SK-N-SH (cell line): Measurements from ENCODE around the gene KLHDC9. TPM values are rescaled to one million over a fixed set of nuclear protein-coding genes. Genes with fewer than 3 reads are reported as not detected.

ENCODE experiments used
- CTCF ChIA-PET: fragments of 300-600, 350-600 bp; formaldehyde crosslinking; extraction: SDS; loops from one replicate; lab custom pipeline; 2021; lab: Yijun Ruan, JAX
- POLR2A ChIA-PET: fragments of 350-600 bp; sonication (Branson Sonifier 250); formaldehyde crosslinking; extraction: SDS; loops from one replicate; lab custom pipeline; 2020; ENCODE audit warnings: antibody characterized with exemption, inconsistent platforms; lab: Yijun Ruan, JAX
- DNase-seq: peaks from one replicate; pipeline ENCODE4 v3.0.0; 2012
- H2AFZ ChIP-seq: fragments of 200-600 bp; sonication (generic); 2 replicates; pipeline ENCODE4 v1.8.1; 2016; ENCODE audit warnings: antibody characterized with exemption, mild to moderate bottlenecking, low read depth
- H3F3A ChIP-seq: fragments of 200-600 bp; sonication (generic); replicated peaks from 2 replicates; pipeline ENCODE3; 2016; ENCODE audit warnings: antibody characterized with exemption, mild to moderate bottlenecking; ENCODE audit not compliant: insufficient read depth
- H3K27ac ChIP-seq, 2 experiments: fragments of 200-500 bp in 1 of 2; fragments of 200-600 bp in 1 of 2; sonication (Bioruptor generic) in 1 of 2; sonication (generic), shearing (Covaris generic) in 1 of 2; 2 replicates each; pipeline versions ENCODE4 v1.5.1 to v1.6.1; 2014 to 2016; ENCODE audit warnings: low read depth in 2 of 2, inconsistent platforms in 1 of 2, low read length in 1 of 2, mild to moderate bottlenecking in 1 of 2, mixed read lengths in 1 of 2
- H3K27me3 ChIP-seq: fragments of 200-600 bp; sonication (generic), shearing (Covaris generic); 2 replicates; pipeline ENCODE4 v1.6.1; 2016; ENCODE audit warnings: mixed run types; ENCODE audit not compliant: insufficient read depth
- H3K36me3 ChIP-seq, 2 experiments: fragments of 200-500 bp in 1 of 2; fragments of 200-600 bp in 1 of 2; sonication (Bioruptor generic) in 1 of 2; sonication (generic) in 1 of 2; replicated peaks in 1 of 2; 2 replicates each; pipeline versions ENCODE3 to v1.5.1; 2014 to 2016; ENCODE audit warnings: low read length in 1 of 2, mild to moderate bottlenecking in 1 of 2; ENCODE audit not compliant: insufficient read depth in 2 of 2, control insufficient read depth in 1 of 2
- H3K4me1 ChIP-seq, 2 experiments: fragments of 200-500 bp in 1 of 2; fragments of 200-600 bp in 1 of 2; sonication (Bioruptor generic) in 1 of 2; sonication (generic), shearing (Covaris generic) in 1 of 2; 2 replicates each; pipeline versions ENCODE4 v1.5.1 to v1.6.1; 2014 to 2016; ENCODE audit warnings: low read depth in 1 of 2, low read length in 1 of 2, mixed run types in 1 of 2; ENCODE audit not compliant: insufficient read depth in 2 of 2, control insufficient read depth in 1 of 2
- H3K4me2 ChIP-seq: fragments of 200-600 bp; sonication (generic), shearing (Covaris generic); 2 replicates; pipeline ENCODE4 v1.6.1; 2017; ENCODE audit warnings: mixed run types
- H3K4me3 ChIP-seq, 2 experiments: fragments of 200-500 bp in 1 of 2; fragments of 200-600 bp in 1 of 2; sonication (Bioruptor generic) in 1 of 2; sonication (generic), shearing (Covaris generic) in 1 of 2; 2 replicates each; pipeline versions ENCODE4 v1.5.1 to v1.8.1; 2014 to 2016; ENCODE audit warnings: low read depth in 2 of 2, inconsistent platforms in 1 of 2, low read length in 1 of 2, mild to moderate bottlenecking in 1 of 2, mixed read lengths in 1 of 2, moderate library complexity in 1 of 2
- H3K79me2 ChIP-seq: fragments of 200-600 bp; sonication (generic); 2 replicates; pipeline ENCODE4 v1.8.1; 2017; ENCODE audit warnings: mild to moderate bottlenecking; ENCODE audit not compliant: insufficient read depth
- H3K9ac ChIP-seq: fragments of 200-600 bp; sonication (generic); 2 replicates; pipeline ENCODE4 v1.6.1; 2017; ENCODE audit warnings: mixed run types
- H3K9me2 ChIP-seq: fragments of 200-600 bp; sonication (generic); 2 replicates; pipeline ENCODE4 v1.6.1; 2017; ENCODE audit warnings: mixed run types
- H3K9me3 ChIP-seq: fragments of 200-600 bp; sonication (generic); 2 replicates; pipeline ENCODE4 v1.6.1; 2017; ENCODE audit warnings: mixed run types, mild to moderate bottlenecking, moderate library complexity
- H4K20me1 ChIP-seq: fragments of 200-600 bp; sonication (generic); 2 replicates; pipeline ENCODE4 v1.6.1; 2017; ENCODE audit warnings: mild to moderate bottlenecking, mixed run types; ENCODE audit not compliant: insufficient read depth
- CHD2 ChIP-seq: fragments of 150-350 bp; IDR thresholded peaks from 2 replicates; pipeline ENCODE4 v1.6.1; 2018; ENCODE audit warnings: low read length; ENCODE audit not compliant: partially characterized antibody
- CTCF ChIP-seq: fragments of 200-600 bp; sonication (generic); IDR thresholded peaks from 2 replicates; pipeline ENCODE4 v1.6.1; 2017; ENCODE audit warnings: antibody characterized with exemption, mild to moderate bottlenecking, moderate library complexity
- EP300 ChIP-seq, 2 experiments: IDR thresholded peaks; 2 replicates each; pipeline versions ENCODE4 v1.4.0 to v1.6.1; 2012; ENCODE audit warnings: borderline replicate concordance in 1 of 2, low read depth in 1 of 2, low read length in 1 of 2
- EZH2phosphoT487 ChIP-seq: fragments of 200-600 bp; sonication (generic); IDR thresholded peaks from 2 replicates; pipeline ENCODE4 v1.6.1; 2017; ENCODE audit warnings: low read depth, mixed run types, mild to moderate bottlenecking, antibody characterized with exemption, moderate library complexity, borderline replicate concordance
- FOSL2 ChIP-seq: IDR thresholded peaks from 2 replicates; pipeline ENCODE4 v1.4.0; 2012; ENCODE audit warnings: low read depth, mild to moderate bottlenecking, moderate library complexity, borderline replicate concordance
- GABPA ChIP-seq: IDR thresholded peaks from 2 replicates; pipeline ENCODE4 v1.4.0; 2012; ENCODE audit warnings: low read depth, mild to moderate bottlenecking
- MXI1 ChIP-seq: IDR thresholded peaks from 2 replicates; pipeline ENCODE4 v1.6.1; 2012; ENCODE audit warnings: mild to moderate bottlenecking, low read depth, low read length, improper control_type of control experiment
- NFIC ChIP-seq: IDR thresholded peaks from 2 replicates; pipeline ENCODE4 v1.4.0; 2012; ENCODE audit warnings: borderline replicate concordance
- POLR2AphosphoS5 ChIP-seq: IDR thresholded peaks from 2 replicates; pipeline ENCODE4 v1.6.1; 2012; ENCODE audit warnings: low read depth, low read length
- RAD21 ChIP-seq: IDR thresholded peaks from 2 replicates; pipeline ENCODE4 v1.6.1; 2012; ENCODE audit warnings: mild to moderate bottlenecking, low read length
- REST ChIP-seq: IDR thresholded peaks from 2 replicates; pipeline ENCODE4 v1.6.1; 2012; ENCODE audit warnings: mild to moderate bottlenecking, low read depth, low read length, moderate library complexity
- USF2 ChIP-seq: fragments of 150-350 bp; IDR thresholded peaks from 2 replicates; pipeline ENCODE4 v1.6.1; 2017; ENCODE audit warnings: antibody characterized with exemption, low read length, low read depth, borderline replicate concordance
- YY1 ChIP-seq: IDR thresholded peaks from 2 replicates; pipeline ENCODE4 v1.4.0; 2012; ENCODE audit warnings: low read depth, mild to moderate bottlenecking
- WGBS: methylation state at CpG from one replicate; pipeline ENCODE4 v1.1.6; 2017; ENCODE audit warnings: low lambda C conversion rate; 5-methylcytosine and 5-hydroxymethylcytosine counted together
- polyA plus RNA-seq, 3 experiments: library from polyadenylated mRNA; depleted of rRNA; stranded (reverse); fragments of >200 nt; gene quantifications; 2 replicates each; pipeline ENCODE4 v1.2.3, GENCODE V29; 2012
- TF ChIP-seq, protein P1 (sequence below): IDR thresholded peaks from 2 replicates; pipeline ENCODE4 v1.4.0; 2012; ENCODE audit warnings: low read depth, borderline replicate concordance
- TF ChIP-seq, protein P2 (sequence below): IDR thresholded peaks from 2 replicates; pipeline ENCODE4 v1.4.0; 2012; ENCODE audit warnings: low read depth, borderline replicate concordance

KLHDC9 gene
- polyA plus RNA-seq, 1 of the 3 experiments (the other 2 are of a cell fraction): 4.7 TPM

DNA sequence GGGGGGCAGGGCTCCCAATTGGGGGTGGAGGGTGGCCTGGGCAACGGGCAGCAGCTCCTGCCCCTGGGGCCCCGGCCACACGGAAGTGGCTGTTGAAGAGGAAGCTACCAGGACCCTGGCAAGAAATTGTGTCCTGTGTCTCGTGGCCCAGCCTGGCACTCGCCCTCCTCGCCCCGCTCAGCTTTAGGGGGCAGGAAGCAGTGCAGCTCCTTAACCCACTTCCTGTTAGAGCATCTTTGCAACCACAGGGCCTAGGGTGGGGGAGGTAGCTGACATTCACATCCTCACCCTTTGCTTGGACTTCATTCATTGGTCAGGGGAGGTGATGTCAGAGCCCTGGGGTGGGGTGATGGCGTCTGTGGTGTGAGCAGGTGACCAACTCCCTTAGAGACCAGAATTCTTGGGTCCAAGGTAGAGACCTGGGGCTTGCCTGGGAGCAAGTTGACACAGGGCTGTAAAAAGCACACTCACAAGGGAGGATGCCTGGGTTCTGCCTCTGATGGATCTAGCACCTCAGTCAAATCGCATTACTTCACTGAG is 28.4 kb upstream of the KLHDC9 start, which contains the start of gene ARHGAP30:
TSS of gene ARHGAP30 (minus strand) at position 161 of the 540 bp plus-strand sequence. CDS start 267 bp downstream, outside the sequence.
- no peak for TF ChIP-seq RAD21
- TF ChIP-seq, protein P1, sequence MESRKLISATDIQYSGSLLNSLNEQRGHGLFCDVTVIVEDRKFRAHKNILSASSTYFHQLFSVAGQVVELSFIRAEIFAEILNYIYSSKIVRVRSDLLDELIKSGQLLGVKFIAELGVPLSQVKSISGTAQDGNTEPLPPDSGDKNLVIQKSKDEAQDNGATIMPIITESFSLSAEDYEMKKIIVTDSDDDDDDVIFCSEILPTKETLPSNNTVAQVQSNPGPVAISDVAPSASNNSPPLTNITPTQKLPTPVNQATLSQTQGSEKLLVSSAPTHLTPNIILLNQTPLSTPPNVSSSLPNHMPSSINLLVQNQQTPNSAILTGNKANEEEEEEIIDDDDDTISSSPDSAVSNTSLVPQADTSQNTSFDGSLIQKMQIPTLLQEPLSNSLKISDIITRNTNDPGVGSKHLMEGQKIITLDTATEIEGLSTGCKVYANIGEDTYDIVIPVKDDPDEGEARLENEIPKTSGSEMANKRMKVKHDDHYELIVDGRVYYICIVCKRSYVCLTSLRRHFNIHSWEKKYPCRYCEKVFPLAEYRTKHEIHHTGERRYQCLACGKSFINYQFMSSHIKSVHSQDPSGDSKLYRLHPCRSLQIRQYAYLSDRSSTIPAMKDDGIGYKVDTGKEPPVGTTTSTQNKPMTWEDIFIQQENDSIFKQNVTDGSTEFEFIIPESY: no peak
- TF ChIP-seq EP300 (IDR thresholded peaks at IDR 0.05; ENCODE audit: borderline replicate concordance in 1 of 2, low read depth in 1 of 2, low read length in 1 of 2): no peak
- no peak for TF ChIP-seq MXI1
- no peak for TF ChIP-seq CHD2
- TF ChIP-seq USF2: no peak
- no peak for TF ChIP-seq FOSL2
- no peak for TF ChIP-seq CTCF
- no peak for TF ChIP-seq EZH2phosphoT487
- TF ChIP-seq REST: no peak
- TF ChIP-seq POLR2AphosphoS5: no peak
- no peak for TF ChIP-seq GABPA
- no peak for TF ChIP-seq YY1
- TF ChIP-seq, protein P2, sequence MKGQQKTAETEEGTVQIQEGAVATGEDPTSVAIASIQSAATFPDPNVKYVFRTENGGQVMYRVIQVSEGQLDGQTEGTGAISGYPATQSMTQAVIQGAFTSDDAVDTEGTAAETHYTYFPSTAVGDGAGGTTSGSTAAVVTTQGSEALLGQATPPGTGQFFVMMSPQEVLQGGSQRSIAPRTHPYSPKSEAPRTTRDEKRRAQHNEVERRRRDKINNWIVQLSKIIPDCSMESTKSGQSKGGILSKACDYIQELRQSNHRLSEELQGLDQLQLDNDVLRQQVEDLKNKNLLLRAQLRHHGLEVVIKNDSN: no peak
- TF ChIP-seq NFIC: no peak
- no peaks in the 10 kb centered on the region for H3K36me3 ChIP-seq
- no peak within 1 kb of the TSS for H2AFZ ChIP-seq

More for the DNA sequence above, 28.4 kb upstream of the KLHDC9 start, which contains the start of gene ARHGAP30:
- H3K4me2 ChIP-seq: no peak within 1 kb of the TSS
- no peaks in the 10 kb centered on the region for H3F3A ChIP-seq
- H3K9me3 ChIP-seq: no peaks in the 10 kb centered on the region
- H3K27ac ChIP-seq: no peak within 1 kb of the TSS
- 87% methylated on average over 5 of the region's 9 CpGs for WGBS
- no peak for DNase-seq
- H3K27me3 ChIP-seq: no peaks in the 10 kb centered on the region
- POLR2A ChIA-PET: no interaction called here
- no peaks in the 10 kb centered on the region for H4K20me1 ChIP-seq
- no peak within 1 kb of the TSS for H3K9ac ChIP-seq
- CTCF ChIA-PET: interaction anchor here (1.6 to 22.7 kb wide), 2 partner anchors 8 to 26 kb away, joined by 3 to 198 read pairs; partner anchors contain the start of gene KLHDC9
- H3K4me1 ChIP-seq: no peaks in the 10 kb centered on the region
- H3K4me3 ChIP-seq: no peak within 1 kb of the TSS
- no peaks in the 10 kb centered on the region for H3K9me2 ChIP-seq
- no peaks in the 10 kb centered on the region for H3K79me2 ChIP-seq
